ENCODE results near the gene GRHL1.

The GRHL1 gene

GRCh38 chr2:10041711-10042110 is 90.2 kb downstream of the GRHL1 start:
- H3K18ac ChIP-seq (ENCODE audit: low read length), result peak overlapping the region; percentile 60
- no peak overlapping the region for H3K27ac ChIP-seq (replicated peaks; ENCODE audit: low read length)
- no peak overlapping the region for H3K9ac ChIP-seq (ENCODE audit: low read depth, low read length, poor library complexity)
- peaks cover 4% of the 10 kb centered on the region for H3K79me1 ChIP-seq (ENCODE audit: low read depth, low read length)
- H3K23ac ChIP-seq (ENCODE audit: low read depth, low read length, poor library complexity), result peak overlapping the region; percentile 59
- H3K9me3 ChIP-seq (replicated peaks in 1 of 2; ENCODE audit: control insufficient read depth in 2 of 2, insufficient read depth in 1 of 2, low read depth in 1 of 2, low read length in 2 of 2), result peaks cover 6 to 12% of the 10 kb centered on the region in 2 donors
- H2AK5ac ChIP-seq (ENCODE audit: low read depth, low read length), result peak overlapping the region; percentile 77
- H2BK12ac ChIP-seq (ENCODE audit: low read length), result no peak overlapping the region
- H3K27me3 ChIP-seq (ENCODE audit: control insufficient read depth in 3 of 3, insufficient read depth in 3 of 3, low read depth in 1 of 3, low read length in 3 of 3), result peaks cover 0 to 12% (median 0%) of the 10 kb centered on the region in 3 experiments
- no peak overlapping the region for H2AFZ ChIP-seq (ENCODE audit: low read length)
- no peak overlapping the region for H4K8ac ChIP-seq (ENCODE audit: low read depth, low read length)
- H3K4ac ChIP-seq (ENCODE audit: low read length), result no peak overlapping the region
- H2BK120ac ChIP-seq (ENCODE audit: low read depth, low read length), result no peak overlapping the region
- H3K4me1 ChIP-seq (ENCODE audit: control insufficient read depth in 2 of 2, insufficient read depth in 1 of 2, low read depth in 1 of 2, low read length in 2 of 2), result peaks cover 3 to 10% of the 10 kb centered on the region in 2 donors
- H3K4me3 ChIP-seq (ENCODE audit: low read length in 2 of 2), result no peak overlapping the region
- peaks cover 0 to 16% of the 10 kb centered on the region in 2 donors for H3K36me3 ChIP-seq (replicated peaks in 1 of 2; ENCODE audit: control insufficient read depth in 2 of 2, insufficient read depth in 2 of 2, low read length in 2 of 2)
- no peak overlapping the region for H3K14ac ChIP-seq (ENCODE audit: low read length)
- no CpG with 5 or more reads among the region's 14 CpGs for WGBS, 2 donors (ENCODE audit: extremely low coverage in 2 of 2, insufficient read length in 2 of 2, insufficient replicate concordance in 1 of 2)
- DNase-seq (ENCODE audit: low spot score), result no peak
- H2BK15ac ChIP-seq (ENCODE audit: low read length), result no peak overlapping the region
- no peak overlapping the region for H2BK5ac ChIP-seq (ENCODE audit: low read length)
- no peak overlapping the region for H4K91ac ChIP-seq (ENCODE audit: low read depth, low read length, poor library complexity)
- no peak overlapping the region for H3K4me2 ChIP-seq (ENCODE audit: insufficient read depth, low read length, poor library complexity, severe bottlenecking)

GRCh38 chr2:10042301-10043161 is 91.0 kb downstream of the GRHL1 start:
- Histone ChIP-seq H4K8ac (ENCODE audit: low read depth, low read length) (no peak overlapping the region), H3K27ac (replicated peaks; ENCODE audit: low read length) (no peak overlapping the region), H3K18ac (ENCODE audit: low read length) (peak overlapping the region; percentile 9), H2BK12ac (ENCODE audit: low read length) (no peak overlapping the region), H3K4me2 (ENCODE audit: insufficient read depth, low read length, poor library complexity, severe bottlenecking) (peak overlapping the region; percentile 64), H2BK15ac (ENCODE audit: low read length) (peak overlapping the region; percentile 12), H3K27me3 (ENCODE audit: control insufficient read depth in 3 of 3, insufficient read depth in 3 of 3, low read depth in 1 of 3, low read length in 3 of 3) (peaks cover 0 to 12% (median 0%) of the 10 kb centered on the region in 3 experiments), H2AFZ (ENCODE audit: low read length) (peak overlapping the region; percentile 86), H2BK120ac (ENCODE audit: low read depth, low read length) (no peak overlapping the region), H3K9me3 (replicated peaks in 1 of 2; ENCODE audit: control insufficient read depth in 2 of 2, insufficient read depth in 1 of 2, low read depth in 1 of 2, low read length in 2 of 2) (peaks cover 6 to 12% of the 10 kb centered on the region in 2 donors), H3K14ac (ENCODE audit: low read length) (peak overlapping the region; percentile 14), H2BK5ac (ENCODE audit: low read length) (no peak overlapping the region), H3K79me1 (ENCODE audit: low read depth, low read length) (peaks cover 4% of the 10 kb centered on the region), H3K9ac (ENCODE audit: low read depth, low read length, poor library complexity) (no peak overlapping the region), H4K91ac (ENCODE audit: low read depth, low read length, poor library complexity) (no peak overlapping the region), H3K23ac (ENCODE audit: low read depth, low read length, poor library complexity) (no peak overlapping the region), H3K36me3 (replicated peaks in 1 of 2; ENCODE audit: control insufficient read depth in 2 of 2, insufficient read depth in 2 of 2, low read length in 2 of 2) (peaks cover 0 to 24% of the 10 kb centered on the region in 2 donors), H3K4ac (ENCODE audit: low read length) (no peak overlapping the region), H3K4me3 (ENCODE audit: low read length in 2 of 2) (peak overlapping the region; percentile 57 to 73), H2AK5ac (ENCODE audit: low read depth, low read length) (peak overlapping the region; percentile 77), H3K4me1 (ENCODE audit: control insufficient read depth in 2 of 2, insufficient read depth in 1 of 2, low read depth in 1 of 2, low read length in 2 of 2) (peaks cover 3 to 10% of the 10 kb centered on the region in 2 donors)
- DNase-seq (ENCODE audit: low spot score), result no peak
- whole genome bisulfite sequencing, 2 donors (ENCODE audit: extremely low coverage in 2 of 2, insufficient read length in 2 of 2, insufficient replicate concordance in 1 of 2), result no CpG with 5 or more reads among the region's 54 CpGs

GRCh38 chr2:10043256-10043905 is 91.9 kb downstream of the GRHL1 start, which contains the start of gene KLF11:
TSS of gene KLF11 (plus strand) at chr2:10043550. CDS start at chr2:10043717, 167 bp downstream.
- Histone ChIP-seq H4K91ac (ENCODE audit: low read depth, low read length, poor library complexity) (no peak within 1 kb of the TSS), H4K8ac (ENCODE audit: low read depth, low read length) (no peak within 1 kb of the TSS), H3K4me2 (ENCODE audit: insufficient read depth, low read length, poor library complexity, severe bottlenecking) (peak within 1 kb of the TSS; percentile 69), H3K9ac (ENCODE audit: low read depth, low read length, poor library complexity) (peak within 1 kb of the TSS; percentile 90), H3K14ac (ENCODE audit: low read length) (peak within 1 kb of the TSS; percentile 56), H3K36me3 (replicated peaks in 1 of 2; ENCODE audit: control insufficient read depth in 2 of 2, insufficient read depth in 2 of 2, low read length in 2 of 2) (peaks cover 0 to 33% of the 10 kb centered on the region in 2 donors), H2BK120ac (ENCODE audit: low read depth, low read length) (no peak within 1 kb of the TSS), H2BK5ac (ENCODE audit: low read length) (no peak within 1 kb of the TSS), H2BK15ac (ENCODE audit: low read length) (peak within 1 kb of the TSS; percentile 37), H3K27ac (replicated peaks; ENCODE audit: low read length) (no peak within 1 kb of the TSS), H3K23ac (ENCODE audit: low read depth, low read length, poor library complexity) (peak within 1 kb of the TSS; percentile 91), H2BK12ac (ENCODE audit: low read length) (peak within 1 kb of the TSS; percentile 99), H3K27me3 (ENCODE audit: control insufficient read depth in 3 of 3, insufficient read depth in 3 of 3, low read depth in 1 of 3, low read length in 3 of 3) (peaks cover 0 to 12% (median 0%) of the 10 kb centered on the region in 3 experiments), H3K18ac (ENCODE audit: low read length) (peak within 1 kb of the TSS; percentile 99), H3K9me3 (replicated peaks in 1 of 2; ENCODE audit: control insufficient read depth in 2 of 2, insufficient read depth in 1 of 2, low read depth in 1 of 2, low read length in 2 of 2) (peaks cover 6 to 12% of the 10 kb centered on the region in 2 donors), H2AFZ (ENCODE audit: low read length) (peak within 1 kb of the TSS; percentile 92), H2AK5ac (ENCODE audit: low read depth, low read length) (peak within 1 kb of the TSS; percentile 77), H3K4me3 (ENCODE audit: low read length in 2 of 2) (peak within 1 kb of the TSS; percentile 73), H3K4ac (ENCODE audit: low read length) (peak within 1 kb of the TSS; percentile 66), H3K79me1 (ENCODE audit: low read depth, low read length) (peaks cover 4% of the 10 kb centered on the region), H3K4me1 (ENCODE audit: control insufficient read depth in 2 of 2, insufficient read depth in 1 of 2, low read depth in 1 of 2, low read length in 2 of 2) (peaks cover 3 to 10% of the 10 kb centered on the region in 2 donors)
- no CpG with 5 or more reads among the region's 104 CpGs for WGBS, 2 donors (ENCODE audit: extremely low coverage in 2 of 2, insufficient read length in 2 of 2, insufficient replicate concordance in 1 of 2)
- peak; percentile 57 for DNase-seq (ENCODE audit: low spot score)
